ENCODE results near the gene ELFN2.
"Not testable (repeated sequence)": the region's sequence is repeated elsewhere in the genome, so short reads cannot be mapped to it uniquely, and the experiment has no call there.

Gene ELFN2

GRCh38 chr22:37330200-37331033 lies 96.9 kb downstream of the ELFN2 start:
- CTCF ChIA-PET = interaction anchor here (0.6 to 7.7 kb wide), 5 partner anchors 12 to 128 kb away, joined by 3 to 53 read pairs (median 3); no protein-coding TSS in a partner anchor
- TF ChIP-seq, protein P1, sequence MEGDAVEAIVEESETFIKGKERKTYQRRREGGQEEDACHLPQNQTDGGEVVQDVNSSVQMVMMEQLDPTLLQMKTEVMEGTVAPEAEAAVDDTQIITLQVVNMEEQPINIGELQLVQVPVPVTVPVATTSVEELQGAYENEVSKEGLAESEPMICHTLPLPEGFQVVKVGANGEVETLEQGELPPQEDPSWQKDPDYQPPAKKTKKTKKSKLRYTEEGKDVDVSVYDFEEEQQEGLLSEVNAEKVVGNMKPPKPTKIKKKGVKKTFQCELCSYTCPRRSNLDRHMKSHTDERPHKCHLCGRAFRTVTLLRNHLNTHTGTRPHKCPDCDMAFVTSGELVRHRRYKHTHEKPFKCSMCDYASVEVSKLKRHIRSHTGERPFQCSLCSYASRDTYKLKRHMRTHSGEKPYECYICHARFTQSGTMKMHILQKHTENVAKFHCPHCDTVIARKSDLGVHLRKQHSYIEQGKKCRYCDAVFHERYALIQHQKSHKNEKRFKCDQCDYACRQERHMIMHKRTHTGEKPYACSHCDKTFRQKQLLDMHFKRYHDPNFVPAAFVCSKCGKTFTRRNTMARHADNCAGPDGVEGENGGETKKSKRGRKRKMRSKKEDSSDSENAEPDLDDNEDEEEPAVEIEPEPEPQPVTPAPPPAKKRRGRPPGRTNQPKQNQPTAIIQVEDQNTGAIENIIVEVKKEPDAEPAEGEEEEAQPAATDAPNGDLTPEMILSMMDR (IDR thresholded peaks at IDR 0.05; ENCODE audit: control extremely low read depth, extremely low read depth, low read depth, missing control alignments) = no peak
- POLR2A ChIA-PET = no interaction called here
- peak; percentile 75 for DNase-seq (ENCODE audit: extremely low spot score)

GRCh38 chr22:37329238-37330140 lies 97.8 kb downstream of the ELFN2 start:
- POLR2A ChIA-PET = no interaction called here
- CTCF ChIA-PET = interaction anchor here (0.6 to 7.7 kb wide), 4 partner anchors 11 to 129 kb away, joined by 3 to 53 read pairs (median 3); no protein-coding TSS in a partner anchor
- no peak for DNase-seq (ENCODE audit: extremely low spot score)
- TF ChIP-seq, protein P1 (IDR thresholded peaks at IDR 0.05; ENCODE audit: control extremely low read depth, extremely low read depth, low read depth, missing control alignments) = no peak

DNA sequence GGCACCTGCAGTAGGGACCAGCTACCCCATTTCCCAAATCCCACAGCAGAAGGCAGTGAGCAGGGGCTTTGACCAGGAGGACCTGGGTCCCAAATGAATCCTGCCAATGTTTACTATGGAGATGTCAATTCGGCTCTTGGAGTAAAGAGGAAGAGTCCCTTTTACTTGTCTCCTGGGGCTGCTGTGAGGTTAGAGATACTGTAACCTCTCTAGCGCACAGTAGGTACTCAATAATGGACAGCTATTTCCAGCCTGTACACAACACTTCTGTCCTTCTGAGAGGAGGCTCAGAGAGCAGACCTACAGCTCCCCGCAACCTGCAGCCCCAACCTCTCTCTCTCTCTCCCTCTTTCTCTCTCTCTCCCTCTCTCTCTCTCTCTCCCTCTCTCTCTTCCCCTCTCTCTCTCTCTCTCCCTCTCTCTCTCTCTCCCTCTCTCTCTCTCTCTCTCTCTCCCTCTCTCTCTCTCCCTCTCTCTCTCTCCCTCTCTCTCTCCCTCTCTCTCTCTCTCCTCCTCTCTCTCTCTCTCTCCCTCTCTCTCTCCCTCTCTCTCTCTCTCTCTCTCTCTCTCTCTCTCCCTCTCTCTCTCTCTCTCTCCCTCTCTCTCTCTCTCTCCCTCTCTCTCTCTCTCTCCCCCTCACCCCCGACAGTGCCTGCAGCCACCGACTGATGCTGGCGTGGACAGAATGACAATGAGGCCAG lies 98.6 kb downstream of the ELFN2 start:
- ChIA-PET CTCF (interaction anchor here (1.2 to 7.7 kb wide), 2 partner anchors 10 to 100 kb away, joined by 3 to 53 read pairs; no protein-coding TSS in a partner anchor), POLR2A (interaction anchor here (0.6 kb wide), 1 partner anchor 173 kb away, joined by 3 read pairs; no protein-coding TSS in a partner anchor)
- not testable (repeated sequence) for DNase-seq (ENCODE audit: extremely low spot score)

DNA sequence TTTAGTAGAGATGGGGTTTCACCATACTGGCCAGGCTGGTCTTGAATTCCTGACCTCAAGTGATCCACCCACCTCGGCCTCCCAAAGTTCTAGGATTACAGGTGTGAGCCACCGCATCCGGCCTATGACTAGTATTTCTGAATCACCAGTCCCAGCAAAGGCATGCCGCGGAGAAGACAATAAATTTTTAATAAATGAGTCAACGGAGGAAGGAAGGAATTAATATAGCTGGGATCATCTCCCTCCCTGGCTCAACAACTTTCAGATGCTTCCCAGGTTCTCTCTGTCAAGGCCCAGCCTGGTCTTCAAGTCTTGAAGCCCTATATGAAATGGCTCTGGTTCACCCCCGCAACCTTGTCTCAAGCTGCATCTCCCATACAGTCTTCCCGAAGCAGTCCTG lies 99.3 kb downstream of the ELFN2 start:
- TF ChIP-seq, protein P1 (IDR thresholded peaks at IDR 0.05; ENCODE audit: control extremely low read depth, extremely low read depth, low read depth, missing control alignments) = no peak
- ChIA-PET POLR2A (interaction anchor here (0.6 kb wide), 1 partner anchor 174 kb away, joined by 3 read pairs; no protein-coding TSS in a partner anchor), CTCF (interaction anchor here (1.2 to 7.7 kb wide), 2 partner anchors 9 to 100 kb away, joined by 3 to 53 read pairs; no protein-coding TSS in a partner anchor)
- DNase-seq (ENCODE audit: extremely low spot score) = no peak

- no peak for DNase-seq (ENCODE audit: extremely low spot score)
- TF ChIP-seq, protein P1 (IDR thresholded peaks at IDR 0.05; ENCODE audit: control extremely low read depth, extremely low read depth, low read depth, missing control alignments) = no peak
- CTCF ChIA-PET = no interaction called here
- POLR2A ChIA-PET = no interaction called here
Observed at GRCh38 chr22:37326726-37327125, 100.6 kb downstream of the ELFN2 start.

GRCh38 chr22:37325039-37325395 lies 102.3 kb downstream of the ELFN2 start:
- CTCF ChIA-PET = interaction anchor here (1.3 to 2.2 kb wide), 3 partner anchors 104 to 242 kb away, joined by 5 to 7 read pairs (median 6); no protein-coding TSS in a partner anchor

More at GRCh38 chr22:37325039-37325395, 102.3 kb downstream of the ELFN2 start:
- TF ChIP-seq, protein P1 (IDR thresholded peaks at IDR 0.05; ENCODE audit: control extremely low read depth, extremely low read depth, low read depth, missing control alignments) = no peak
- DNase-seq (ENCODE audit: extremely low spot score) = no peak
- POLR2A ChIA-PET = no interaction called here
